Measurements from ENCODE around the gene WFIKKN1.

Gene WFIKKN1

DNA sequence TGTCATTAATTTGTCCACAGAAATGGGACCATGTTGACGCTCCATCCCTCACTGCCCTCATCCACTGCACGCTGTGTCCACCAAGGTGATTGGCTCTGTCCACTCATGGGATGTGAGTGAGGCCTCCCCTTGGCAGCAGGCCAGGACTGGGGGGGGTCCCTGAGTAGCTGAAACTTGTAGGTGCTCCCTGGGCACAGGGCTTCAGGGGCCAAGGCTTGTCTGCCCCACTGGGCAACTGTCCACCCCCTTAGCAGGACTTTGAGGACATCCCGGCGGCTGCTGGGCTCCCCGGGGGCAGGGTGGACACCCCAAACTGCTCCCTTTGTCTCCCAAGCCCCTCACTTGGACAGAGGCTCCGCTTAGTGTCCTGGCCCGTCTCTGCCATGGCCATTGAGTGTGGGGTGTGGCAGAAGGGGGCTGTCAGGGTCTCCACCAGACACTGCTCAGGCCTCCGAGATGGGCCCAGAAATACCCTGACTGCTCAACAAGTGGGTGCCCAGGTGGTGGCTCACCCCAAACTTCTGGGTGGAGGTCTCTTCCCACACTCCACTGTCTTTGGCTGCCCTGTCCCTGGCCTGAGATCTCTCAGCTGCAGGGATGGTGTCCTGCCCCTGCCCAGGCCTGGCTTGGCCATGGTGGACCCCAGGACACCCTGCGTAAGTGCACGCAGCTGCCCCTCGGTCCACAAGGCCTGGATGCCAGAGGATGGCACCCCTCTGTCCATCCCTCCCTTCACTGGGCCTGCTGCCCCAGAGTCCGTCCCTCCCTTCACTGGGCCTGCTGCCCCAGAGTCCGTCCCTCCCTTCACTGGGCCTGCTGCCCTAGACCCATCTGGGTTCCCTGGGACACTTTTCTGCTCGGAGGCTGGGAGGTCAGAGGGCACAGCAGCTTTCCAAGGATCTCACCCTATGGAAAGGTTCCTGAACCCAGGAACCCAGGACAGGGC lies 43.9 kb upstream of the WFIKKN1 start:
- H3K4me2 ChIP-seq: peak overlapping the region; percentile 93
- peak overlapping the region; percentile 96 for H3K9ac ChIP-seq
- no peaks in the 10 kb centered on the region for H3K27me3 ChIP-seq
- peak overlapping the region; percentile 96 for H3K27ac ChIP-seq
- H3K9me3 ChIP-seq: no peaks in the 10 kb centered on the region
- H4K20me1 ChIP-seq: peaks cover 40% of the 10 kb centered on the region
- peak overlapping the region; percentile 94 for H3K4me3 ChIP-seq
- peaks cover 71% of the 10 kb centered on the region for H3K4me1 ChIP-seq
- TF ChIP-seq Cebpa-rat (IDR thresholded peaks at IDR 0.05): no peak
- H3K36me3 ChIP-seq: 0 out of 2 replicates have a peak, but pooled peaks cover 5% of the 10 kb centered on the region

DNA sequence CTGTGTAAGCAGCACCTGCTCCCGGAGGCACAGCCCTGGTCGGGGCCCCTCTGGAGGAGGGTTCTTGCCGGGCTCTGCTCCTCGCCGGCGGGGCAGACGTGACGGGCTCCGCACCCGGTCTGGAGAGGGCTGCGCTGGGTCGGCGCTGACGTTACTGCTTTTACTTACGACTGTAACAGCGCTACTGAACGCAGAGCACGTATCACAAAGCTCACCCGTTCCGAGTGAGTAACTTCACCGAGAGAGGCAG lies 42.2 kb upstream of the WFIKKN1 start:
- no peak for TF ChIP-seq Cebpa-rat (IDR thresholded peaks at IDR 0.05)
- Histone ChIP-seq H3K27me3 (no peaks in the 10 kb centered on the region), H3K27ac (peak overlapping the region; percentile 96), H4K20me1 (peaks cover 56% of the 10 kb centered on the region), H3K4me1 (peaks cover 73% of the 10 kb centered on the region), H3K4me3 (peak overlapping the region; percentile 94), H3K9ac (peak overlapping the region; percentile 96), H3K9me3 (no peaks in the 10 kb centered on the region), H3K4me2 (peak overlapping the region; percentile 93), H3K36me3 (no peaks in the 10 kb centered on the region)

DNA sequence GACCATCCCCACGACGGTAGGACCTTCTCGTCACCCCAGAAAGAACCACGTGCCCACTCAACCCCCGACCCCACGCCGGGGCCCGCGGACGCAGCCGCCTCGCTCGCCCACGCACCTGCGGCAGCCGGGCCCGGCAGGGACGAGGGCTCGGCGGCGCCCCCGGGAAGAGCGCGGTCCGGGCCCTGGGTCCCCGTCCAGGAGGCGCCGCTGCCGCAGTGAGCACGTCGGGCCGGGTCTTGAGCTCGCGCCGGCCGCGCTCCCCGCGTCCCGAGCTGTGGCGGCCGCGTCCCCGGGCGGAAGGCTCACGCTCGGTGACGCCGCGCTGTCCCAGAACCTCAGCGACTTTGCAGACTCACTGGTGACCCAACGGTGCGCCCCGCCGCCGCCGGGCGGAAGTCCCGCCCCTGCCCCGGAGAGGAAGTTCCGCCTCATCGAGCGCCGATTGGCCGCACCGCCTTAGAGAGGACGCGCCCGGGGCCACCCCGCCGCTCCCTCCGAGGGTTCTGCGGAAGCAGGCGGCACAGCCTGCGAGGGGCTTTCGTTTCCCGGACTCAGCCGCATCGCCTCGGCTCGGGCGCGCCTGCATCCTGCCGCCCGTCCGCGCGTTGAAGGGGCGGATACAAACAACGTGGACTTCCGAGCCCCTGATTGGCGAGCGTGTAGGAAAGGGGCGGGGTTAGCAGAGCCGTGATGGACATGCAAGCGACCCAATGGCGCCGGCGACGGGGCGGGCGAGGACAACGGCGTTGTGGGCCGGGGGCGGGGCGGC lies 41.7 kb upstream of the WFIKKN1 start:
- Histone ChIP-seq H3K4me3 (peak overlapping the region; percentile 94), H4K20me1 (peaks cover 56% of the 10 kb centered on the region), H3K9ac (peak overlapping the region; percentile 96), H3K9me3 (no peaks in the 10 kb centered on the region), H3K27ac (peak overlapping the region; percentile 96), H3K4me1 (peaks cover 73% of the 10 kb centered on the region), H3K4me2 (peak overlapping the region; percentile 93), H3K27me3 (no peaks in the 10 kb centered on the region), H3K36me3 (no peaks in the 10 kb centered on the region)
- TF ChIP-seq Cebpa-rat (IDR thresholded peaks at IDR 0.05): no peak

DNA sequence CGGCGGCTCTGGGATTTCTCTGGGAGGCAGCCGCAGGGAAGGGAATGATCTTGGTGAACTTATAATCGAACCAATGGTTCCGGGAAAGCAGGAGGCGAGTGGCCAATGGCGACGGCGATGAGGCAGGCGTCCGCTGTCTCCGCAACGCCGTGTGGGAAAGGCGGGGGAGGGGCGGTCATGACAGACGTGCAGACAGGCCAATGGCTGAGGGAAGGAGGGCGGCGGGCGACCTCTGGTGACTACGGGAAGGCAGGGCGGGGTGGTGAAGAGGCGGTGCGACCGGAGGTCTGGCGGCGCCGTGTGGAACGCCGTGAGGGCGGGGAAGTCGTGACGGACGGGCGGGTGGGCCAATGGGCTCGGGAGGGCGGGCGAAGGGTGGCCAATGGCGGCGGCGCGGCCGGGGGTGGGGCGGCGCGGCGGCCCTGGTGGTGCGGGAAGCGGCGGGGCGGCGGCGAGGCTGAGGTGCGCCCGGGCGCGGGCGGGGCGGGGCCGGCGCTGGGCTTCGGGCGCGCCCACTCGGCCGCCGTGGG lies 41.1 kb upstream of the WFIKKN1 start, which contains the start of gene RAB40C:
Gene RAB40C (plus strand): TSS at position 409 of the 530 bp plus-strand sequence. CDS start 226 bp downstream, outside the sequence.
- Histone ChIP-seq H3K9me3 (no peaks in the 10 kb centered on the region), H3K9ac (peak within 1 kb of the TSS; percentile 96), H3K4me3 (peak within 1 kb of the TSS; percentile 94), H3K4me2 (peak within 1 kb of the TSS; percentile 96), H3K27me3 (no peaks in the 10 kb centered on the region), H3K4me1 (peaks cover 75% of the 10 kb centered on the region), H3K36me3 (no peaks in the 10 kb centered on the region), H4K20me1 (peaks cover 63% of the 10 kb centered on the region), H3K27ac (peak within 1 kb of the TSS; percentile 96)
- TF ChIP-seq Cebpa-rat (IDR thresholded peaks at IDR 0.05): no peak

DNA sequence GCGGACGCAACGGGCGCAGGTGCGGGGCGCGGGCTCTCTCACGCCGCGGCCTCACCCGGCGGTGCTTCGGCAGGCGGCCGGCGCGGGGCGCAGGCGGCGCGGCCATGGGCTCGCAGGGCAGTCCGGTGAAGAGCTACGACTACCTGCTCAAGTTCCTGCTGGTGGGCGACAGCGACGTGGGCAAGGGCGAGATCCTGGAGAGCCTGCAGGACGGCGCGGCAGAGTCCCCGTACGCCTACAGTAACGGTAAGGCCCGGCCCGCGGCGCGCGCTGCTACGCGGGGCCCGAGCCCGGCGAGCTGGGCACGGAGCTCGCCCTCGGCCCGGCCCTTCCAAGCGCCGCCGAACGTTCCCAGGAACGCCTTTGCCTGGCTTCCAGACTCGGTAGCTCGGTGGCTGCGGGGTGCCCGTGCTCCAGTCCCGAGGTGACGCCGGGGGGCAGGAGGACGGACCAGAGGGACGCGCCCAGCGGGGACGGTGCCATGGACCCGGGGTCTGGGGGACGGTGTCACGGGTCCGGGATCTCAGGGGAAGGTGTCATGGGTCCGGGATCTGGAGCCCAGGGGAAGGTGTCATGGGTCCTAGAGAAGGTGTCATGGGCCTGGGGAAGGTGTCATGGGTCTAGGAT lies 40.5 kb upstream of the WFIKKN1 start:
- TF ChIP-seq Cebpa-rat (IDR thresholded peaks at IDR 0.05): no peak
- peaks cover 80% of the 10 kb centered on the region for H3K4me1 ChIP-seq
- peak overlapping the region; percentile 96 for H3K4me2 ChIP-seq
- no peaks in the 10 kb centered on the region; the same call in 1 of the 2 replicates for H3K36me3 ChIP-seq
- peak overlapping the region; percentile 94 for H3K4me3 ChIP-seq
- no peaks in the 10 kb centered on the region for H3K9me3 ChIP-seq
- peaks cover 69% of the 10 kb centered on the region for H4K20me1 ChIP-seq
- H3K9ac ChIP-seq: peak overlapping the region; percentile 91
- no peaks in the 10 kb centered on the region for H3K27me3 ChIP-seq
- peak overlapping the region; percentile 79 for H3K27ac ChIP-seq

DNA sequence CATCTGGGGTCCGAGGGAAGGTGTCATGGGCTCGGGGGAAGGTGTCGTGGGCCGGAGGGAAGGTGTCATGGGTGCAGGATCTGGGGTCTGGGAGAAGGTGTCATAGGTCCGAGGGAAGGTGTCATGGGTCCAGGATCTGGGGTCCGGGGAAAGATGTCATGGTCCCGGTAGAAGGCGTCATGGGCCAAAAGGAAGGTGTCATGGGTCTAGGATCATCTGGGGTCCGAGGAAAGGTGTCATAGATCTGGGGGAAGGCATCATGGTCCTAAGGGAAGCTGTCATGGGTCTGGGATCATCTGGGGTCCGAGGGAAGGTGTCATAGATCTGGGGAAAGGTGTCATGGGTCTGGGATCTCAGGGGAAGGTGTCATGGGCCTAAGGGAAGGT lies 40.0 kb upstream of the WFIKKN1 start:
- no peaks in the 10 kb centered on the region for H3K27me3 ChIP-seq
- peak overlapping the region; percentile 91 for H3K9ac ChIP-seq
- H3K4me3 ChIP-seq: peak overlapping the region; percentile 94
- H3K27ac ChIP-seq: peak overlapping the region; percentile 79
- H4K20me1 ChIP-seq: peaks cover 74% of the 10 kb centered on the region
- no peaks in the 10 kb centered on the region; the same call in 1 of the 2 replicates for H3K36me3 ChIP-seq
- peak overlapping the region; percentile 96 for H3K4me2 ChIP-seq
- no peak for TF ChIP-seq Cebpa-rat (IDR thresholded peaks at IDR 0.05)
- peaks cover 80% of the 10 kb centered on the region for H3K4me1 ChIP-seq
- H3K9me3 ChIP-seq: no peaks in the 10 kb centered on the region

DNA sequence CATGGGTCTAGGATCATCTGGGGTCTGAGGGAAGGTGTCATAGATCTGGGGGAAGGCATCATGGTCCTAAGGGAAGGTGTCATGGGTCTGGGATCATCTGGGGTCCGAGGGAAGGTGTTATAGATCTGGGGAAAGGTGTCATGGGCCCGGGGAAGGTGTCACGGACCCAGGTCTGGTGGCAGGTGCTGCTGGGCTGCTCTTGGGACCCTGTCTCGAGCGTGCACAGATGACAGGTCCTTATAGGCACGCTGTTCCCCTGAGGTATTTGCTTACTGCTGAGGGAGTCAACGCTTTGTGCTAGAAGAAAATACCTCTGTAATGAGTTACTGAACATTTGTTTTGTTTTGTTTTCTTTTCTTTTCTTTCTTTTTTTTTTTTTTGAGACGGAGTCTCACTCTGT lies 39.6 kb upstream of the WFIKKN1 start:
- H4K20me1 ChIP-seq: peaks cover 78% of the 10 kb centered on the region

DNA sequence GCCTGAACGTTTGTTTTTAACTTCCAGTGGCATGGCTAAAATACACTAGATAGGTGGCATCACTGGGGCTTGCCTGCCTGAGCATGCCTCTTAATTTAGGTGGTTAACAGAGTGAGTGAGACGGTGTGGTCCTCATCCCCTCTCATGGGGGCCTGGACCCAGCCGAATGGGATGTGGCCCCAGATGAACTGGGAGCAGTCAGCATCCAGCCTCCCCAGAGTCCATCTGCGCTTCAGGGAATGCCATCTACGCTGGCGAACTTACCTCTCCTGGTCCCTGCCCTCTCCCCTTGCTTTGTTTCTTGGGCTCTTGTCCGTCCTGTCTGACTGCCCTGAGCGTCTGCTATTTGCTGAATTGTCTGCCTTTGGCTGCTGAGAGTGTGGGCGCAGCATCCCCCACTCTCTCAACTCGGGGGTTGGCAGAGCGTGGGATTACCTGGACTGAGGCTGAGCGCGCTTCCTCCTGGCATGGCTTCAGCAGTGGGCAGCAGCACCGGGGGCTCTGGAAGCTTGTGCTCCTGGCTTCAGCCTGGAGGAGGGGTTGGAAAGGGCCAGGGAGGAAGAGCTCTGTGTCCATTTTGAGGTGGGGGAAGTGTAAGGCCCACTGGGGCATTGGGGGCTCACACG lies 38.8 kb upstream of the WFIKKN1 start:
- Histone ChIP-seq H3K9me3 (no peaks in the 10 kb centered on the region), H3K4me1 (peaks cover 78% of the 10 kb centered on the region), H3K9ac (peak overlapping the region; percentile 61; the same call in 1 of the 2 replicates), H3K27ac (peak overlapping the region; percentile 76), H4K20me1 (peaks cover 85% of the 10 kb centered on the region), H3K36me3 (peaks cover 10% of the 10 kb centered on the region), H3K27me3 (no peaks in the 10 kb centered on the region), H3K4me2 (peak overlapping the region; percentile 96), H3K4me3 (no peak overlapping the region)
- TF ChIP-seq Cebpa-rat (IDR thresholded peaks at IDR 0.05): no peak

More for the DNA sequence above, 39.6 kb upstream of the WFIKKN1 start:
- peak overlapping the region; percentile 96 for H3K4me2 ChIP-seq
- H3K36me3 ChIP-seq: peaks cover 2% of the 10 kb centered on the region
- H3K4me1 ChIP-seq: peaks cover 80% of the 10 kb centered on the region
- no peak for TF ChIP-seq Cebpa-rat (IDR thresholded peaks at IDR 0.05)
- H3K9ac ChIP-seq: peak overlapping the region; percentile 91
- no peaks in the 10 kb centered on the region for H3K9me3 ChIP-seq
- H3K4me3 ChIP-seq: peak overlapping the region; percentile 94
- no peaks in the 10 kb centered on the region for H3K27me3 ChIP-seq
- no peak overlapping the region for H3K27ac ChIP-seq
